ENCODE results near the gene CRHR2. TPM values are rescaled to one million over a fixed set of nuclear protein-coding genes. Genes with fewer than 3 reads are reported as not detected.

The CRHR2 gene
- total and polyA plus RNA-seq, 2 experiments from 2014 or later, result 0.14 to 1.4 TPM

- Histone ChIP-seq H3K9me2 (ENCODE audit: insufficient read depth) (no peaks in the 10 kb centered on the region), H3F3A (replicated peaks; ENCODE audit: low read depth) (no peaks in the 10 kb centered on the region), H3K4me1 (ENCODE audit: insufficient read depth) (no peaks in the 10 kb centered on the region), H3K36me3 (ENCODE audit: insufficient read depth) (peaks cover 90% of the 10 kb centered on the region), H3K4me3 (no peak overlapping the region), H3K79me2 (replicated peaks; ENCODE audit: insufficient read depth) (peaks cover 91% of the 10 kb centered on the region), H3K4me2 (no peak overlapping the region), H2AFZ (no peak overlapping the region), H4K20me1 (replicated peaks; ENCODE audit: insufficient read depth) (peaks cover 39% of the 10 kb centered on the region), H3K27ac (ENCODE audit: low read depth) (no peak overlapping the region), H3K27me3 (ENCODE audit: insufficient read depth) (no peaks in the 10 kb centered on the region)
- no peak for ATAC-seq
- Mint-ChIP-seq H3K36me3 (ENCODE audit: low read depth) (peaks cover 93% of the 10 kb centered on the region), H3K27ac (no peak overlapping the region), H3K4me3 (no peak overlapping the region), H3K4me1 (no peaks in the 10 kb centered on the region), H3K9me3 (no peaks in the 10 kb centered on the region), H3K27me3 (ENCODE audit: insufficient read depth, low read depth, poor library complexity) (peaks cover 2% of the 10 kb centered on the region)
- no peak for DNase-seq (ENCODE audit: low spot score)
- TF ChIP-seq POLR2AphosphoS5 (IDR thresholded peaks at IDR 0.05; ENCODE audit: low read depth) (no peak), ZNF331 (CRISPR knock-in tag; IDR thresholded peaks at IDR 0.05; ENCODE audit: low read depth) (no peak), REST (IDR thresholded peaks at IDR 0.05; ENCODE audit: unreplicated experiment) (no peak), JUNB (IDR thresholded peaks at IDR 0.05; ENCODE audit: unreplicated experiment) (no peak), EZH2phosphoT487 (IDR thresholded peaks at IDR 0.05; ENCODE audit: unreplicated experiment) (no peak), CREB1 (CRISPR knock-in tag; IDR thresholded peaks at IDR 0.05; ENCODE audit: low read depth) (no peak), ETS1 (IDR thresholded peaks at IDR 0.05) (no peak), NANOG (IDR thresholded peaks at IDR 0.05; ENCODE audit: borderline replicate concordance) (no peak), EZH2 (IDR thresholded peaks at IDR 0.05; ENCODE audit: low read depth, unreplicated experiment) (no peak), STAT1 (IDR thresholded peaks at IDR 0.05; ENCODE audit: unreplicated experiment) (no peak)
- TF ChIP-seq, protein P1, sequence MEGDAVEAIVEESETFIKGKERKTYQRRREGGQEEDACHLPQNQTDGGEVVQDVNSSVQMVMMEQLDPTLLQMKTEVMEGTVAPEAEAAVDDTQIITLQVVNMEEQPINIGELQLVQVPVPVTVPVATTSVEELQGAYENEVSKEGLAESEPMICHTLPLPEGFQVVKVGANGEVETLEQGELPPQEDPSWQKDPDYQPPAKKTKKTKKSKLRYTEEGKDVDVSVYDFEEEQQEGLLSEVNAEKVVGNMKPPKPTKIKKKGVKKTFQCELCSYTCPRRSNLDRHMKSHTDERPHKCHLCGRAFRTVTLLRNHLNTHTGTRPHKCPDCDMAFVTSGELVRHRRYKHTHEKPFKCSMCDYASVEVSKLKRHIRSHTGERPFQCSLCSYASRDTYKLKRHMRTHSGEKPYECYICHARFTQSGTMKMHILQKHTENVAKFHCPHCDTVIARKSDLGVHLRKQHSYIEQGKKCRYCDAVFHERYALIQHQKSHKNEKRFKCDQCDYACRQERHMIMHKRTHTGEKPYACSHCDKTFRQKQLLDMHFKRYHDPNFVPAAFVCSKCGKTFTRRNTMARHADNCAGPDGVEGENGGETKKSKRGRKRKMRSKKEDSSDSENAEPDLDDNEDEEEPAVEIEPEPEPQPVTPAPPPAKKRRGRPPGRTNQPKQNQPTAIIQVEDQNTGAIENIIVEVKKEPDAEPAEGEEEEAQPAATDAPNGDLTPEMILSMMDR (conservative IDR thresholded peaks at IDR 0.05; ENCODE audit: low read depth in 2 of 2), result no peak
- TF ChIP-seq, protein P2, sequence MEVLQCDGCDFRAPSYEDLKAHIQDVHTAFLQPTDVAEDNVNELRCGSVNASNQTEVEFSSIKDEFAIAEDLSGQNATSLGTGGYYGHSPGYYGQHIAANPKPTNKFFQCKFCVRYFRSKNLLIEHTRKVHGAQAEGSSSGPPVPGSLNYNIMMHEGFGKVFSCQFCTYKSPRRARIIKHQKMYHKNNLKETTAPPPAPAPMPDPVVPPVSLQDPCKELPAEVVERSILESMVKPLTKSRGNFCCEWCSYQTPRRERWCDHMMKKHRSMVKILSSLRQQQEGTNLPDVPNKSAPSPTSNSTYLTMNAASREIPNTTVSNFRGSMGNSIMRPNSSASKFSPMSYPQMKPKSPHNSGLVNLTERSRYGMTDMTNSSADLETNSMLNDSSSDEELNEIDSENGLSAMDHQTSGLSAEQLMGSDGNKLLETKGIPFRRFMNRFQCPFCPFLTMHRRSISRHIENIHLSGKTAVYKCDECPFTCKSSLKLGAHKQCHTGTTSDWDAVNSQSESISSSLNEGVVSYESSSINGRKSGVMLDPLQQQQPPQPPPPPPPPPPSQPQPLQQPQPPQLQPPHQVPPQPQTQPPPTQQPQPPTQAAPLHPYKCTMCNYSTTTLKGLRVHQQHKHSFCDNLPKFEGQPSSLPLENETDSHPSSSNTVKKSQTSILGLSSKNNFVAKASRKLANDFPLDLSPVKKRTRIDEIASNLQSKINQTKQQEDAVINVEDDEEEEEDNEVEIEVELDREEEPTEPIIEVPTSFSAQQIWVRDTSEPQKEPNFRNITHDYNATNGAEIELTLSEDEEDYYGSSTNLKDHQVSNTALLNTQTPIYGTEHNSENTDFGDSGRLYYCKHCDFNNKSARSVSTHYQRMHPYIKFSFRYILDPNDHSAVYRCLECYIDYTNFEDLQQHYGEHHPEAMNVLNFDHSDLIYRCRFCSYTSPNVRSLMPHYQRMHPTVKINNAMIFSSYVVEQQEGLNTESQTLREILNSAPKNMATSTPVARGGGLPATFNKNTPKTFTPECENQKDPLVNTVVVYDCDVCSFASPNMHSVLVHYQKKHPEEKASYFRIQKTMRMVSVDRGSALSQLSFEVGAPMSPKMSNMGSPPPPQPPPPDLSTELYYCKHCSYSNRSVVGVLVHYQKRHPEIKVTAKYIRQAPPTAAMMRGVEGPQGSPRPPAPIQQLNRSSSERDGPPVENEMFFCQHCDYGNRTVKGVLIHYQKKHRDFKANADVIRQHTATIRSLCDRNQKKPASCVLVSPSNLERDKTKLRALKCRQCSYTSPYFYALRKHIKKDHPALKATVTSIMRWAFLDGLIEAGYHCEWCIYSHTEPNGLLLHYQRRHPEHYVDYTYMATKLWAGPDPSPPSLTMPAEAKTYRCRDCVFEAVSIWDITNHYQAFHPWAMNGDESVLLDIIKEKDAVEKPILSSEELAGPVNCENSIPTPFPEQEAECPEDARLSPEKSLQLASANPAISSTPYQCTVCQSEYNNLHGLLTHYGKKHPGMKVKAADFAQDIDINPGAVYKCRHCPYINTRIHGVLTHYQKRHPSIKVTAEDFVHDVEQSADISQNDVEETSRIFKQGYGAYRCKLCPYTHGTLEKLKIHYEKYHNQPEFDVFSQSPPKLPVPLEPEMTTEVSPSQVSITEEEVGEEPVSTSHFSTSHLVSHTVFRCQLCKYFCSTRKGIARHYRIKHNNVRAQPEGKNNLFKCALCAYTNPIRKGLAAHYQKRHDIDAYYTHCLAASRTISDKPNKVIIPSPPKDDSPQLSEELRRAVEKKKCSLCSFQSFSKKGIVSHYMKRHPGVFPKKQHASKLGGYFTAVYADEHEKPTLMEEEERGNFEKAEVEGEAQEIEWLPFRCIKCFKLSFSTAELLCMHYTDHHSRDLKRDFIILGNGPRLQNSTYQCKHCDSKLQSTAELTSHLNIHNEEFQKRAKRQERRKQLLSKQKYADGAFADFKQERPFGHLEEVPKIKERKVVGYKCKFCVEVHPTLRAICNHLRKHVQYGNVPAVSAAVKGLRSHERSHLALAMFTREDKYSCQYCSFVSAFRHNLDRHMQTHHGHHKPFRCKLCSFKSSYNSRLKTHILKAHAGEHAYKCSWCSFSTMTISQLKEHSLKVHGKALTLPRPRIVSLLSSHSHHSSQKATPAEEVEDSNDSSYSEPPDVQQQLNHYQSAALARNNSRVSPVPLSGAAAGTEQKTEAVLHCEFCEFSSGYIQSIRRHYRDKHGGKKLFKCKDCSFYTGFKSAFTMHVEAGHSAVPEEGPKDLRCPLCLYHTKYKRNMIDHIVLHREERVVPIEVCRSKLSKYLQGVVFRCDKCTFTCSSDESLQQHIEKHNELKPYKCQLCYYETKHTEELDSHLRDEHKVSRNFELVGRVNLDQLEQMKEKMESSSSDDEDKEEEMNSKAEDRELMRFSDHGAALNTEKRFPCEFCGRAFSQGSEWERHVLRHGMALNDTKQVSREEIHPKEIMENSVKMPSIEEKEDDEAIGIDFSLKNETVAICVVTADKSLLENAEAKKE (CRISPR knock-in tag; IDR thresholded peaks at IDR 0.05), result no peak
Measured at GRCh38 chr7:30604901-30605300, 77.4 kb downstream of the CRHR2 start.

All from GM23338 (cell line).